GM12878 (cell line): ENCODE measurements around the gene BCL2.

ENCODE experiments used
- CEBPB ChIP-seq, 2 experiments: fragments of 150-350 bp in 1 of 2; IDR thresholded peaks; 2 replicates each; pipeline ENCODE4 v1.6.1; 2012 to 2014; ENCODE audit warnings: low read depth in 2 of 2, low read length in 2 of 2, borderline replicate concordance in 1 of 2, inconsistent platforms in 1 of 2
- EGR1 ChIP-seq, 2 experiments: IDR thresholded peaks; 1 replicate in 1 of 2; 2 replicates in 1 of 2; pipeline ENCODE4 v1.6.1; 2011 to 2012; ENCODE audit warnings: low read depth in 2 of 2, low read length in 2 of 2, borderline replicate concordance in 1 of 2, mild to moderate bottlenecking in 1 of 2, moderate library complexity in 1 of 2
- POLR2AphosphoS2 ChIP-seq: IDR thresholded peaks from 2 replicates; pipeline ENCODE4 v1.6.1; 2011; ENCODE audit warnings: low read depth, mild to moderate bottlenecking, low read length, improper control_type of control experiment, moderate library complexity
- POLR2AphosphoS5 ChIP-seq: IDR thresholded peaks from 2 replicates; pipeline ENCODE4 v1.6.1; 2011; ENCODE audit warnings: mild to moderate bottlenecking, low read length, inconsistent platforms
- REST ChIP-seq: IDR thresholded peaks from 2 replicates; pipeline ENCODE4 v1.6.1; 2012; ENCODE audit warnings: mild to moderate bottlenecking, low read depth, low read length
- TF ChIP-seq, protein P1 (sequence below), 3 experiments: IDR thresholded peaks in 2 of 3; conservative IDR thresholded peaks in 1 of 3; 2 replicates each; pipeline ENCODE4 v1.5.1; 2011; ENCODE audit warnings: low read depth in 3 of 3, low read length in 3 of 3, mild to moderate bottlenecking in 3 of 3, control low read depth in 2 of 3, moderate library complexity in 2 of 3, inconsistent platforms in 1 of 3, mixed read lengths in 1 of 3; ENCODE audit not compliant: control insufficient read depth in 2 of 3, insufficient read depth in 1 of 3; ENCODE audit errors: extremely low read depth in 1 of 3

DNA sequence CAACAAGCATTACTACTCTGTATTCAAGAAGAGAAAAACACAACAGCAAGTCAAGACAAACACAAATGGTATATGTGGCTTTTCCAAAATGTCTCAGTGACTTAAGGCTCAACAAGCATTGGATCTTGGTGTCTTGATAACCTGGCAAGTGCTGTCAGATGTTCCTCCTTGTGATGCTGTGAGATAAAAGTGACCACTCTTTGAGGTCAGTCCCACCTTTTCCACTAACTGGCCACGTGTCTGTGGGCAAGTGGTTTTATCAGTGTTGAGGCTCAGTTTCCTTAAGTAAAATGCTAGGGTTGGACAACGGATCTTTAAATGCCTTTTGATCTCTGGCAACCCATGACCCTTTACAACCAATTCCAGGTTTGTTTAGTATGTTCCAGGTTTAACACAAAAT, 98.7 kb downstream of the BCL2 start:
- TF ChIP-seq EGR1 (IDR thresholded peaks at IDR 0.05; ENCODE audit: borderline replicate concordance in 1 of 2, low read depth in 2 of 2, low read length in 2 of 2): no peak
- no peak for TF ChIP-seq POLR2AphosphoS2
- TF ChIP-seq, protein P1, sequence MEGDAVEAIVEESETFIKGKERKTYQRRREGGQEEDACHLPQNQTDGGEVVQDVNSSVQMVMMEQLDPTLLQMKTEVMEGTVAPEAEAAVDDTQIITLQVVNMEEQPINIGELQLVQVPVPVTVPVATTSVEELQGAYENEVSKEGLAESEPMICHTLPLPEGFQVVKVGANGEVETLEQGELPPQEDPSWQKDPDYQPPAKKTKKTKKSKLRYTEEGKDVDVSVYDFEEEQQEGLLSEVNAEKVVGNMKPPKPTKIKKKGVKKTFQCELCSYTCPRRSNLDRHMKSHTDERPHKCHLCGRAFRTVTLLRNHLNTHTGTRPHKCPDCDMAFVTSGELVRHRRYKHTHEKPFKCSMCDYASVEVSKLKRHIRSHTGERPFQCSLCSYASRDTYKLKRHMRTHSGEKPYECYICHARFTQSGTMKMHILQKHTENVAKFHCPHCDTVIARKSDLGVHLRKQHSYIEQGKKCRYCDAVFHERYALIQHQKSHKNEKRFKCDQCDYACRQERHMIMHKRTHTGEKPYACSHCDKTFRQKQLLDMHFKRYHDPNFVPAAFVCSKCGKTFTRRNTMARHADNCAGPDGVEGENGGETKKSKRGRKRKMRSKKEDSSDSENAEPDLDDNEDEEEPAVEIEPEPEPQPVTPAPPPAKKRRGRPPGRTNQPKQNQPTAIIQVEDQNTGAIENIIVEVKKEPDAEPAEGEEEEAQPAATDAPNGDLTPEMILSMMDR (IDR thresholded peaks at IDR 0.05 in 2 of 3, conservative IDR thresholded peaks at IDR 0.05 in 1 of 3; ENCODE audit: control insufficient read depth in 2 of 3, extremely low read depth in 1 of 3, insufficient read depth in 1 of 3, low read depth in 3 of 3, low read length in 3 of 3): no peak
- TF ChIP-seq POLR2AphosphoS5: no peak
- TF ChIP-seq CEBPB (IDR thresholded peaks at IDR 0.05; ENCODE audit: borderline replicate concordance in 1 of 2, low read depth in 2 of 2, low read length in 2 of 2): no peak
- no peak for TF ChIP-seq REST
